Astrocyte (in vitro differentiated cells and primary cell): ENCODE measurements around the gene CTRB1. TPM values are rescaled to one million over a fixed set of nuclear protein-coding genes. Genes with fewer than 3 reads are reported as not detected.

Experiments used
- DNase-seq: peaks from one replicate; pipeline ENCODE4 v3.0.0-alpha.2; 2010; ENCODE audit warnings: low read depth
- FAIRE-seq: peaks from 2 replicates; lab custom pipeline; 2011; peaks lifted over from hg19 to GRCh38; lab: Jason Lieb, UNC
- H2AFZ ChIP-seq: 2 replicates; pipeline ENCODE4 v1.6.0; 2012; ENCODE audit warnings: low read depth, low read length, inconsistent platforms
- H3K27ac ChIP-seq: 2 replicates; pipeline ENCODE4 v1.5.1; 2011; ENCODE audit warnings: low read depth, low read length, inconsistent platforms
- H3K27me3 ChIP-seq: 2 replicates; pipeline ENCODE4 v1.6.0; 2011; ENCODE audit warnings: low read length, inconsistent platforms; ENCODE audit not compliant: insufficient read depth
- H3K36me3 ChIP-seq: 2 replicates; pipeline ENCODE4 v1.5.1; 2011; ENCODE audit warnings: low read length, inconsistent platforms; ENCODE audit not compliant: insufficient read depth
- H3K4me1 ChIP-seq: 2 replicates; pipeline ENCODE4 v1.5.1; 2011; ENCODE audit warnings: low read length, inconsistent platforms; ENCODE audit not compliant: insufficient read depth
- H3K4me2 ChIP-seq: 2 replicates; pipeline ENCODE4 v1.6.0; 2012; ENCODE audit warnings: low read length, inconsistent platforms
- H3K4me3 ChIP-seq: 2 replicates; pipeline ENCODE4 v1.5.1; 2011; ENCODE audit warnings: low read depth, mild to moderate bottlenecking, low read length, inconsistent platforms; ENCODE audit not compliant: insufficient read depth
- H3K79me2 ChIP-seq: 2 replicates; pipeline ENCODE4 v1.6.0; 2012; ENCODE audit warnings: mild to moderate bottlenecking, low read length, inconsistent platforms; ENCODE audit not compliant: insufficient read depth
- H3K9ac ChIP-seq: 2 replicates; pipeline ENCODE4 v1.6.0; 2012; ENCODE audit warnings: mild to moderate bottlenecking, low read length, inconsistent platforms
- H3K9me3 ChIP-seq: 2 replicates; pipeline ENCODE4 v1.5.1; 2012; ENCODE audit warnings: low read depth, mild to moderate bottlenecking, low read length, inconsistent platforms; ENCODE audit not compliant: insufficient read depth
- H4K20me1 ChIP-seq: 2 replicates; pipeline ENCODE4 v1.6.0; 2012; ENCODE audit warnings: low read length, inconsistent platforms; ENCODE audit not compliant: insufficient read depth
- H3K27ac Mint-ChIP-seq: one replicate; pipeline ENCODE4 v1.8.0; 2021; ENCODE audit warnings: mild to moderate bottlenecking, mixed read lengths; ENCODE audit not compliant: unreplicated experiment
- H3K27me3 Mint-ChIP-seq: one replicate; pipeline ENCODE4 v1.8.0; 2021; ENCODE audit warnings: low read depth, mixed read lengths; ENCODE audit not compliant: unreplicated experiment
- H3K36me3 Mint-ChIP-seq: one replicate; pipeline ENCODE4 v1.8.0; 2021; ENCODE audit warnings: low read depth, mixed read lengths; ENCODE audit not compliant: unreplicated experiment
- H3K4me1 Mint-ChIP-seq: one replicate; pipeline ENCODE4 v1.8.0; 2021; ENCODE audit warnings: low read depth, mixed read lengths; ENCODE audit not compliant: unreplicated experiment
- H3K4me3 Mint-ChIP-seq: one replicate; pipeline ENCODE4 v1.8.0; 2021; ENCODE audit warnings: mild to moderate bottlenecking, moderate library complexity, mixed read lengths; ENCODE audit not compliant: unreplicated experiment
- H3K9me3 Mint-ChIP-seq: one replicate; pipeline ENCODE4 v1.8.0; 2021; ENCODE audit warnings: mild to moderate bottlenecking, mixed read lengths; ENCODE audit not compliant: unreplicated experiment
- CTCF ChIP-seq: IDR thresholded peaks from 2 replicates; pipeline ENCODE4 v1.5.1; 2011; ENCODE audit warnings: low read depth, mild to moderate bottlenecking, inconsistent platforms, low read length, moderate library complexity; ENCODE audit not compliant: insufficient read depth
- EZH2 ChIP-seq: IDR thresholded peaks from 2 replicates; pipeline ENCODE4 v1.6.1; 2012; ENCODE audit warnings: mild to moderate bottlenecking, low read length, inconsistent platforms; ENCODE audit not compliant: insufficient read depth
- total RNA-seq: library from RNA; stranded (reverse); gene quantifications from 2 replicates; pipeline ENCODE4 v1.2.1, GENCODE V29; 2021

CTRB1 gene
- total RNA-seq, 1 donor from 2014 or later = not detected

DNA sequence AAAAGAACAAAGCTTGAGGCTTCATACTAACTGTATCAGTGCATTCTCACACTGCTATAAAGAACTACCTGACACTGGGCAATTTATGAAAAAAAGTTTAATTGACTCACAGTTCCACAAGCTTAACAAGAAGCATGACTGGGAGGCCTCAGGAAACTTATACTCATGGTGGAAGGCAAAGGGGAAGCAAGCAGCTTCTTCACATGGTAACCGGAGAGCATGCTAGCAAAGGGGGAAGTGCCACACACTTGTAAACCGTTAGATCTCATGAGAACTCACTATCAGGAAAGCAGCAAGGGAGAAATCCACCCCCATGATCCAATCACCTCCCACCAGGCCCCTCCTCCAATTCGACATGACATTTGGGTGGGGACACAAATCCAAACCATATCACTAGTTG is 37.2 kb upstream of the CTRB1 start:
- peaks cover 2% of the 10 kb centered on the region for H3K36me3 Mint-ChIP-seq
- no peak for TF ChIP-seq CTCF
- no peak for TF ChIP-seq EZH2
- Histone ChIP-seq H2AFZ (no peak overlapping the region), H3K27me3 (no peaks in the 10 kb centered on the region), H3K4me2 (no peak overlapping the region), H4K20me1 (no peaks in the 10 kb centered on the region), H3K9me3 (peaks cover 5% of the 10 kb centered on the region), H3K27ac (no peak overlapping the region), H3K4me1 (no peaks in the 10 kb centered on the region), H3K36me3 (no peaks in the 10 kb centered on the region), H3K79me2 (no peaks in the 10 kb centered on the region), H3K4me3 (no peak overlapping the region), H3K9ac (no peak overlapping the region)
- H3K27ac Mint-ChIP-seq = no peak overlapping the region
- no peak overlapping the region for H3K4me3 Mint-ChIP-seq
- DNase-seq (no peak), FAIRE-seq (no peak)
- peaks cover 49% of the 10 kb centered on the region for H3K9me3 Mint-ChIP-seq
- peaks cover 8% of the 10 kb centered on the region for H3K27me3 Mint-ChIP-seq
- no peaks in the 10 kb centered on the region for H3K4me1 Mint-ChIP-seq

- Histone ChIP-seq H3K9ac (no peak overlapping the region), H3K36me3 (no peaks in the 10 kb centered on the region), H3K9me3 (no peaks in the 10 kb centered on the region), H3K4me2 (no peak overlapping the region), H3K4me1 (no peaks in the 10 kb centered on the region), H3K79me2 (no peaks in the 10 kb centered on the region), H3K27ac (no peak overlapping the region), H3K27me3 (no peaks in the 10 kb centered on the region), H4K20me1 (no peaks in the 10 kb centered on the region), H3K4me3 (no peak overlapping the region), H2AFZ (no peak overlapping the region)
- Mint-ChIP-seq H3K4me3 (no peak overlapping the region), H3K36me3 (peaks cover 5% of the 10 kb centered on the region), H3K4me1 (no peaks in the 10 kb centered on the region), H3K27ac (no peak overlapping the region), H3K9me3 (peaks cover 34% of the 10 kb centered on the region), H3K27me3 (peaks cover 26% of the 10 kb centered on the region)
- DNase-seq (no peak), FAIRE-seq (no peak)
- TF ChIP-seq CTCF = no peak
- no peak for TF ChIP-seq EZH2
Observed at GRCh38 chr16:75188832-75189477, 29.8 kb upstream of the CTRB1 start.

DNA sequence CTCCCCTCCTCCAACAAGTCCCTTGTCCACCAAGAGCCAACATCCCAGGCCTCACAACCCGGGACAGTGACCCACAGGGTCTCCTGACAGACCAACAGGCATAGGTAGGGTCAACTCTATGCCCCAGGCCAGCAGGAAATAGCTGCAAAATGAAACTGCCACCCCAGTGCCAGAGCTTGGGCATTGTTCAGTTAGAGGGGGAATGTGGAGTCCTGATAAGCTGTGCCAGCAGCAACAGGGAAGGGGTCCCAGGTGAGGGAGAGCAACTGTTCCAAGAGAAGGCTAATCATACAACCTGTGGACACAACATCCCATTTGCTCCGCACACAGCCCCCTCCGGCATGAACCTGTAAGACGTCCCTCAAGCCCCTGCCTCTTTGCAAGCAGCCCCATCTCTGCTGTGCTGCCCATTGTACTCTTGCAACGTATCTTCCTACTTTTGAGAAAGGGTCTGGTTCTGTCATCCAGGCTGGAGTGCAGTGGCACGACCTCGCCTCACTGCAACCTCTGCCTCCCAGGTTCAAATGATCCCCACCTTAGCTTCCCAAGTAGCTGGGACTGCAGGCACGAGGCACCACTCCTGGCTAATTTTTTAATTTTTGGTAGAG is 29.0 kb upstream of the CTRB1 start:
- Histone ChIP-seq H4K20me1 (no peaks in the 10 kb centered on the region), H3K9me3 (no peaks in the 10 kb centered on the region), H3K4me3 (no peak overlapping the region), H3K9ac (no peak overlapping the region), H3K27ac (no peak overlapping the region), H3K27me3 (no peaks in the 10 kb centered on the region), H2AFZ (no peak overlapping the region), H3K4me2 (no peak overlapping the region), H3K79me2 (no peaks in the 10 kb centered on the region), H3K36me3 (no peaks in the 10 kb centered on the region), H3K4me1 (no peaks in the 10 kb centered on the region)
- FAIRE-seq (no peak), DNase-seq (no peak)
- Mint-ChIP-seq H3K4me3 (no peak overlapping the region), H3K27ac (no peak overlapping the region), H3K36me3 (peaks cover 5% of the 10 kb centered on the region), H3K9me3 (peaks cover 39% of the 10 kb centered on the region), H3K4me1 (no peaks in the 10 kb centered on the region), H3K27me3 (peaks cover 25% of the 10 kb centered on the region)
- TF ChIP-seq CTCF = no peak
- TF ChIP-seq EZH2 = no peak
